Measurements from ENCODE around the gene MAGOH. TPM values are rescaled to one million over a fixed set of nuclear protein-coding genes. Genes with fewer than 3 reads are reported as not detected.
"Not testable (repeated sequence)": the region's sequence is repeated elsewhere in the genome, so short reads cannot be mapped to it uniquely, and the experiment has no call there.

The MAGOH gene
- total RNA-seq, 1 experiment from 2014 or later: 37.7 TPM

GRCh38 chr1:53203466-53203865 lies 34.9 kb downstream of the MAGOH start:
- no peak for DNase-seq (ENCODE audit: low read depth, low spot score)
- in situ Hi-C loops (cut with HindIII; ENCODE audit: low pct_unique_long_range_greater_than_20kb, low sequenced_read_pairs): no loop called here

GRCh38 chr1:53198241-53198651 lies 40.1 kb downstream of the MAGOH start:
- DNase-seq (ENCODE audit: low read depth, low spot score): no peak
- in situ Hi-C loops (cut with HindIII; ENCODE audit: low pct_unique_long_range_greater_than_20kb, low sequenced_read_pairs): no loop called here

GRCh38 chr1:53197291-53198200 lies 40.8 kb downstream of the MAGOH start:
- in situ Hi-C loops (cut with HindIII; ENCODE audit: low pct_unique_long_range_greater_than_20kb, low sequenced_read_pairs): no loop called here
- no peak for DNase-seq (ENCODE audit: low read depth, low spot score)

- peak; percentile 88 for DNase-seq (ENCODE audit: low read depth, low spot score)
- in situ Hi-C loops (cut with HindIII; ENCODE audit: low pct_unique_long_range_greater_than_20kb, low sequenced_read_pairs): no loop called here
Measured at GRCh38 chr1:53196485-53197290, 41.6 kb downstream of the MAGOH start, which contains the start of gene CPT2. Gene CPT2, plus strand, starts transcription at chr1:53196824. Its CDS starts 120 bp downstream, at chr1:53196944.

- in situ Hi-C loops (cut with HindIII; ENCODE audit: low pct_unique_long_range_greater_than_20kb, low sequenced_read_pairs): no loop called here
- DNase-seq (ENCODE audit: low read depth, low spot score): no peak
Measured at GRCh38 chr1:53196017-53196484, 42.3 kb downstream of the MAGOH start.

- in situ Hi-C loops (cut with HindIII; ENCODE audit: low pct_unique_long_range_greater_than_20kb, low sequenced_read_pairs): no loop called here
- DNase-seq (ENCODE audit: low read depth, low spot score): no peak
Measured at GRCh38 chr1:53195246-53196016, 42.9 kb downstream of the MAGOH start.

- in situ Hi-C loops (cut with HindIII; ENCODE audit: low pct_unique_long_range_greater_than_20kb, low sequenced_read_pairs): no loop called here
- DNase-seq (ENCODE audit: low read depth, low spot score): no peak
Measured at GRCh38 chr1:53190210-53190611, 48.1 kb downstream of the MAGOH start.

GRCh38 chr1:53189061-53189460 lies 49.3 kb downstream of the MAGOH start:
- in situ Hi-C loops (cut with HindIII; ENCODE audit: low pct_unique_long_range_greater_than_20kb, low sequenced_read_pairs): no loop called here
- no peak for DNase-seq (ENCODE audit: low read depth, low spot score)

GRCh38 chr1:53188099-53188498 lies 50.2 kb downstream of the MAGOH start:
- DNase-seq (ENCODE audit: low read depth, low spot score): no peak
- in situ Hi-C loops (cut with HindIII; ENCODE audit: low pct_unique_long_range_greater_than_20kb, low sequenced_read_pairs): no loop called here

GRCh38 chr1:53187401-53187800 lies 50.9 kb downstream of the MAGOH start:
- in situ Hi-C loops (cut with HindIII; ENCODE audit: low pct_unique_long_range_greater_than_20kb, low sequenced_read_pairs): no loop called here

GRCh38 chr1:53186533-53186932 lies 51.8 kb downstream of the MAGOH start:
- no peak for DNase-seq (ENCODE audit: low read depth, low spot score)
- in situ Hi-C loops (cut with HindIII; ENCODE audit: low pct_unique_long_range_greater_than_20kb, low sequenced_read_pairs): no loop called here

More at GRCh38 chr1:53187401-53187800, 50.9 kb downstream of the MAGOH start:
- no peak for DNase-seq (ENCODE audit: low read depth, low spot score)

GRCh38 chr1:53185955-53186297 lies 52.4 kb downstream of the MAGOH start:
- DNase-seq (ENCODE audit: low read depth, low spot score); in situ Hi-C loops (cut with HindIII; ENCODE audit: low pct_unique_long_range_greater_than_20kb, low sequenced_read_pairs): not testable (repeated sequence)

- DNase-seq (ENCODE audit: low read depth, low spot score): no peak
- in situ Hi-C loops (cut with HindIII; ENCODE audit: low pct_unique_long_range_greater_than_20kb, low sequenced_read_pairs): no loop called here
Measured at GRCh38 chr1:53183095-53183990, 55.0 kb downstream of the MAGOH start.

- no peak for DNase-seq (ENCODE audit: low read depth, low spot score)
- in situ Hi-C loops (cut with HindIII; ENCODE audit: low pct_unique_long_range_greater_than_20kb, low sequenced_read_pairs): no loop called here
Measured at GRCh38 chr1:53182716-53183094, 55.6 kb downstream of the MAGOH start.

- in situ Hi-C loops (cut with HindIII; ENCODE audit: low pct_unique_long_range_greater_than_20kb, low sequenced_read_pairs): no loop called here
- peak; percentile 74 for DNase-seq (ENCODE audit: low read depth, low spot score)
Measured at GRCh38 chr1:53182111-53182593, 56.2 kb downstream of the MAGOH start.

GRCh38 chr1:53180951-53181350 lies 57.4 kb downstream of the MAGOH start:
- in situ Hi-C loops (cut with HindIII; ENCODE audit: low pct_unique_long_range_greater_than_20kb, low sequenced_read_pairs): no loop called here
- DNase-seq (ENCODE audit: low read depth, low spot score): no peak

- in situ Hi-C loops (cut with HindIII; ENCODE audit: low pct_unique_long_range_greater_than_20kb, low sequenced_read_pairs): no loop called here
- DNase-seq (ENCODE audit: low read depth, low spot score): no peak
Measured at GRCh38 chr1:53180226-53180625, 58.1 kb downstream of the MAGOH start.
